Renal pelvis (tissue), 12 donors: Measurements from ENCODE around the gene SEMA4C. TPM values are rescaled to one million over a fixed set of nuclear protein-coding genes. Genes with fewer than 3 reads are reported as not detected.

ENCODE experiments used
- DNase-seq: peaks from one replicate; pipeline ENCODE4 v3.0.0-alpha.2; 2013
- long read RNA-seq, 16 experiments: transcript quantifications; one replicate each; lab custom pipeline, GENCODE V29; 2026
- polyA plus RNA-seq, 3 donors: library from polyadenylated mRNA; unstranded; fragments of 120-200 nt; gene quantifications; one replicate each; pipeline ENCODE4 v1.2.1, GENCODE V29; 2013; ENCODE audit not compliant: insufficient read length in 3 of 3

SEMA4C gene, protein sequence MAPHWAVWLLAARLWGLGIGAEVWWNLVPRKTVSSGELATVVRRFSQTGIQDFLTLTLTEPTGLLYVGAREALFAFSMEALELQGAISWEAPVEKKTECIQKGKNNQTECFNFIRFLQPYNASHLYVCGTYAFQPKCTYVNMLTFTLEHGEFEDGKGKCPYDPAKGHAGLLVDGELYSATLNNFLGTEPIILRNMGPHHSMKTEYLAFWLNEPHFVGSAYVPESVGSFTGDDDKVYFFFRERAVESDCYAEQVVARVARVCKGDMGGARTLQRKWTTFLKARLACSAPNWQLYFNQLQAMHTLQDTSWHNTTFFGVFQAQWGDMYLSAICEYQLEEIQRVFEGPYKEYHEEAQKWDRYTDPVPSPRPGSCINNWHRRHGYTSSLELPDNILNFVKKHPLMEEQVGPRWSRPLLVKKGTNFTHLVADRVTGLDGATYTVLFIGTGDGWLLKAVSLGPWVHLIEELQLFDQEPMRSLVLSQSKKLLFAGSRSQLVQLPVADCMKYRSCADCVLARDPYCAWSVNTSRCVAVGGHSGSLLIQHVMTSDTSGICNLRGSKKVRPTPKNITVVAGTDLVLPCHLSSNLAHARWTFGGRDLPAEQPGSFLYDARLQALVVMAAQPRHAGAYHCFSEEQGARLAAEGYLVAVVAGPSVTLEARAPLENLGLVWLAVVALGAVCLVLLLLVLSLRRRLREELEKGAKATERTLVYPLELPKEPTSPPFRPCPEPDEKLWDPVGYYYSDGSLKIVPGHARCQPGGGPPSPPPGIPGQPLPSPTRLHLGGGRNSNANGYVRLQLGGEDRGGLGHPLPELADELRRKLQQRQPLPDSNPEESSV
- polyA plus RNA-seq: 10 to 100 TPM; 41.0 to 51.2 (median 43.1) TPM
- long read RNA-seq, donor 1, partial matches to known transcripts: 6 of 9 reads
- long read RNA-seq, donor 1, other reads (novel, unspliced or antisense): 0 of 9 reads
- long read RNA-seq, donor 2, partial matches to known transcripts: 0 of 1 reads
- long read RNA-seq, donor 2, other reads (novel, unspliced or antisense): 0 of 1 reads
- long read RNA-seq, donor 3: 0 reads
- long read RNA-seq, donor 4, partial matches to known transcripts: 0 of 4 reads
- long read RNA-seq, donor 4, other reads (novel, unspliced or antisense): 0 of 4 reads
- long read RNA-seq, donor 5: 0 reads
- long read RNA-seq, donor 6, partial matches to known transcripts: 0 of 2 reads
- long read RNA-seq, donor 6, other reads (novel, unspliced or antisense): 0 of 2 reads
- long read RNA-seq, donor 7, partial matches to known transcripts: 0 of 2 reads
- long read RNA-seq, donor 7, other reads (novel, unspliced or antisense): 0 of 2 reads
- long read RNA-seq, donor 8: 0 reads
- long read RNA-seq, donor 9, partial matches to known transcripts: 0 of 4 reads
- long read RNA-seq, donor 9, other reads (novel, unspliced or antisense): 0 of 4 reads
- long read RNA-seq, donor 10, partial matches to known transcripts: 0 of 4 reads
- long read RNA-seq, donor 10, other reads (novel, unspliced or antisense): 0 of 4 reads
- long read RNA-seq, donor 11, partial matches to known transcripts: 16 of 17 reads
- long read RNA-seq, donor 11, other reads (novel, unspliced or antisense): 0 of 17 reads
- long read RNA-seq, donor 12, transcript SEMA4C-201 (15 exons, 3,545 nt): major isoform, 6 of 9 reads
- long read RNA-seq, donor 12, partial matches to known transcripts: 0 of 9 reads
- long read RNA-seq, donor 12, other reads (novel, unspliced or antisense): 0 of 9 reads
- long read RNA-seq, donor 13, partial matches to known transcripts: 0 of 3 reads
- long read RNA-seq, donor 13, other reads (novel, unspliced or antisense): 0 of 3 reads
- long read RNA-seq, donor 14: 0 reads
- long read RNA-seq, donor 15, partial matches to known transcripts: 0 of 6 reads
- long read RNA-seq, donor 15, other reads (novel, unspliced or antisense): 0 of 6 reads
- long read RNA-seq, donor 16, partial matches to known transcripts: 0 of 1 reads
- long read RNA-seq, donor 16, other reads (novel, unspliced or antisense): 0 of 1 reads

DNA sequence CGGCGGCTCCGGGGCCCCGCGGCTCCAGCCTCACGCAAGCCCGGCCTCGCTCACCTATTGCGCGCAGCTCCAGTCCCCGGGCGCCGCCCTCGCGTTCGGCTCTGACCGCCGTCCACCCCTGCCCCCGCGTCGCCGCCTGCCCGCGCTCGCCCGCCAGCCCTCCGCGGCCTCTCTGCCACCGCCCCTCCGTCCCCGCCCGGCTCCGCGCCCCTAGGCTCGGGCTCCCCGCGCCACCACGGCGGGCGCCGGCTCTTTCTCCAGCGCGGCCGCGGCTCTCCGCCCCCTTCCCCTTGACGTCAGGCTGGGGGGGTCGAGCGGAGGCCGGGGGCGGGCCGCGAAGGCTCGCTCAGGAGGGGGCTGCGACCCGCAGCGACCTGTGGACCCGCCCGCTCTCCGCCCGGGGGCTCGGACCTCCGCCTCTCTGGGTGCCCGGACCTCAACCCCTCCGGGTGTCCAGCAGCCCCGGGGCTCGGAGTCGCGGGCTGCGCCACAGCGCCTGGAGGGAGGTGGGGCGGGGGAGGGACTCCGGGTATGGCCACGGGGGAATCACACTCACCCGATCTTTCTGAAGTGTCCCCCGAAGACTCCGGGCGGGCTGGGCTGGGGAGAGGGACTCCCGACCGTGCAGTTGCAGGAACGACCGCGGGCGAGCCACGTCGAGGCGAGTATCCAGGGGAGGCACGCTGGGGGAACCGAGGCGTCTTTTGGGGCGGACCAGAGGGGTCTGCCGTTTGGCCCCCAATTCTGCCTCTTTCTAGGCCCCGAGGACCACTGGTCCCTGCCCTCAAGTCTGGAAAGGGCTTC lies at the start of gene SEMA4C:
TSS of gene SEMA4C (minus strand) at position 259 of the 804 bp plus-strand sequence. CDS start 2,194 bp downstream, outside the sequence.
- no peak for DNase-seq

DNA sequence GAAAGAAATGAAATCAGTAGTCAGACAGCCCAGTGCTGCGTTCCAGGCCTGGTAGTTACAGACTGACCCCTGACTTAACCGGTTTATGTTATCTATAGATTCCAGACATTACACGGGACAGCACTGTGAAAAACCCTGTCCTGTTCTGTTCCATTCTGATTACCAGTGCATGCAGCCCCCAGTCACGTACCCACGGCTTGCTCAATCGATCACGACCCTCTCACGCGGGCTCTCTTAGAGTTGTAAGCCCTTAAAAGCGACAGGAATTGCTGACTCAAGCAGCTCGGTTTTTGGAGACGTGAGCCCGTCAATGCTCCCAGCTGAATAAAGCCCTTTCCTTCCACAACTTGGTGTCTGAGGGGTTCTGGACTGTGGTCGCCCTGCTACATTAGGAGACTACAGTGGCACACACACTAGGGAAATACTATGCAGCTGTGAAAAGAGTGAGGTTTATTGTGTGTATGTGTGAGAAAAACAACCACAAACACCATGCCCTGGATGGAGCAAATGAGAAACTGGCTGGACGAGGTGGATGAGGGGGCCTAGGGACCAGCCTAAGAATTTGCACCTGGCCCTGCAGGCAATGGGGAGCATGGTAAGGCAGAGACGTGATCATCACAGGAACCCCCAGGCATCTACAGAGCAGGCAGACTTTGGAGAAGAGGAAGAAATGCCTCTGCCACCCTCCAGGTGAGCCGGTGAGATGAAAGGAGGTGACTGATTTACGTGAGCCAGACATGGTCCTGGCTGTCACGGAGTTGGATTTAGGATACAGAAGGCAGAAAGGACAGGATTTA lies 49.1 kb upstream of the SEMA4C start:
- no peak for DNase-seq

DNA sequence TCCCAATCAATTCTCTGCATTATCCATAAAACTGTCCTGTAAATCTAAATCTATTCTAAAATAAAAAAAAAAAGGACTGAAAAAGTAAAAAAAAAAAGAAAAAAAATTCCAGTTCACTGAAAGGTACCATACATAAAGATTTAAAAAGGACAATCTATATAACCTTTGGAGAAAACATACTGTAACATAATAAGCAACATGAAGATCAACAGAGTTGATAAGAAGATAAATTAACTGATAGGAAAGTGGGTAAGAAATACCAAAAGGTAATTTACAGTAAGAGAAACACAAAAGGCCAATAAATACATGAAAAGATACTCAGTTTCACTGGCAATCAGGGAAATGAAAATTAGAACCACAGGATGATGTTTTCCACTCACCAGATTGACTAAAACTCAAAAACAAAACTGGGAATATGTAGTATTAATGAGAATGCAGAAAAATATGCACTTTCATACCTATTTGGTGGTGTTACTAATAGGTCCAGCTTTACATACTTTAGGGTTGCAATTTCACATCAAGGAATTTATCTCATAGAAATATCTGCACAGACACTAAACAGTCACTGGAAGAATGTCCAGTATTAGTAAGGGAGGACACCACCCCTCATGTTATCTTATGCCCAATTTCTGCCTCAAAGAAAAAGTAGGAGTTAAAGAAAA lies 48.3 kb upstream of the SEMA4C start:
- DNase-seq: no peak

DNA sequence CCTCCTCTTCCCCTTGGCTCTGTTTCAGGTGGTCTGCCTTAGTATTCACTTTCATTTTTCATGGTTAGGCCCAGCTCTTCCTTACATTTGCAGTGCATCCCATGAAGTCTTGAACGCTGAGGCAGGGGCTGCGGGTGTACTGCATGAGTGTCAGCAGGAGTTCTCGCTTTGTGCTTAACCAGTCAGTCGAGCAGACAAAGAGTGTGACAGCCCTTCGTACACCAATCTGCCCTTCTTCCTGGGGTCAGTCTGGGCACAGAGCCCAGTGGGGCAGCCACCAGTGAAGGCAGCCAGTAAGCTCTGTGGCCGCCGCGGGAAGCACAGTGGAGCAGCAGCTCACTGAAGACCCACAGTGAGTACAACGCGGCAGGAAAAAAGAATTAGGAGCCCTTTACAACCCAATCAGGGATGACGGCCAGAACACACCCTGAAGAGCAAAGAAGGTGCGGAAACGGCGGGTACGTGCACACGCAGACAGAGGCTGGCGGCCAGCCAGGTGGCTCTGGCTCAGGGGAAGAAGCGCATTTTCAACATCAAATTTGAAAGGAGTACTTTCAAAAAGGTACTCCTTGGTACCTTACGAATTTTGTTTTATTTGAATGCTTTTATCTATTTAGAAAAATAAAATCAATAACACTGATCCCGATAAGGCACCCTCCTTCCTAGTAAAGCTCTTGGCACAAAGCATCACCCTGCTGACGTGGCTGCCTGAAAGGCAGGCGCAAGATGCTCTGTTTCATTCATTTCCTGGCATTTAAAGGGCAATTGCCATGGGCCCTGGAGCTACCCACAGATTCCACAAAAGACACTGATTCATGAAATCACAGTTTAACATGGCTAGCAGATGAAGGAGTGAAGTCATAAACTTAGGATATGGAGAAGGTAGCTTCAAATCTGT lies 47.0 kb upstream of the SEMA4C start:
- DNase-seq: no peak

DNA sequence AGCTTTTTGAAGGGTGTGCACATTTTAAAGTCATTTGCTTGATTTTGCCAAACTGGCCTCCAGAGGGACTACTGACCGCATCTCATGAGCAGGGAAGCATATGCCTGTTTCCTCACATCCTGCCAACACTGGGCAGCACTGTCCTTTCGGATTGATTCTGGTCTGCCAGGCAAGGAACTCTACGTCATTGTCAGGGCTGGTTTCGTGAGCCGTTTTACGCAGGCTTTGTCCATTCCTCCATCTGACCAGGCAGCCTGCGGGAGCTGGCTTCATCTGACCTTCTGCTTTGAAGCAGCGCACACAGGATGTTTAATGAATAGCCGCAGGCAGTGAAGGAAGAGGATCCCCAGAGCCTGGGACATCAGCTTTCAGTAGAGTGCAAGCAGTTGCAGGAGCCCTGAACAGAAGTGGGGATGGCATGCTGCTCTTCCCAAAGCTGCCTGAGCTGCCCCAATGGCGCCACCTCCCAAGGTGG lies 46.3 kb upstream of the SEMA4C start:
- DNase-seq: no peak

DNA sequence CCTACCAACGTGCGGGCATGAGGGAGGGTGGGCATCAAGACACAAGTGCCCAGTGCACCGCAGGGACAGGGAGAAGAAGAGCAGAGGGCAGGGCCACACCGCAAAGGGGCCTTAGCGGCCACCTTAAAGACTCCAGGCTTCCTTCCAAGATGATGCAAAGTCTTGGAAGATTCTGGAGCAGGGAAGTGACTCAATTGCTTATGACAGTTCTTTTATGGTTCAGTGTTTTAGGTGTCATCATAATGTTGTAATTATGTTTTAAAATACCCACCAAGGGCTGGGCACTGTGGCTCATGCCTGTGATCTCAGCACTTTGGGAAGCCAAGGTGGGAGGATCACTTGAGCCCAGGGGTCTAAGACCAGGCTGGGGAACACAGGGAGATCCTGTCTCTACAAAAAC lies 44.5 kb upstream of the SEMA4C start:
- DNase-seq: no peak

DNA sequence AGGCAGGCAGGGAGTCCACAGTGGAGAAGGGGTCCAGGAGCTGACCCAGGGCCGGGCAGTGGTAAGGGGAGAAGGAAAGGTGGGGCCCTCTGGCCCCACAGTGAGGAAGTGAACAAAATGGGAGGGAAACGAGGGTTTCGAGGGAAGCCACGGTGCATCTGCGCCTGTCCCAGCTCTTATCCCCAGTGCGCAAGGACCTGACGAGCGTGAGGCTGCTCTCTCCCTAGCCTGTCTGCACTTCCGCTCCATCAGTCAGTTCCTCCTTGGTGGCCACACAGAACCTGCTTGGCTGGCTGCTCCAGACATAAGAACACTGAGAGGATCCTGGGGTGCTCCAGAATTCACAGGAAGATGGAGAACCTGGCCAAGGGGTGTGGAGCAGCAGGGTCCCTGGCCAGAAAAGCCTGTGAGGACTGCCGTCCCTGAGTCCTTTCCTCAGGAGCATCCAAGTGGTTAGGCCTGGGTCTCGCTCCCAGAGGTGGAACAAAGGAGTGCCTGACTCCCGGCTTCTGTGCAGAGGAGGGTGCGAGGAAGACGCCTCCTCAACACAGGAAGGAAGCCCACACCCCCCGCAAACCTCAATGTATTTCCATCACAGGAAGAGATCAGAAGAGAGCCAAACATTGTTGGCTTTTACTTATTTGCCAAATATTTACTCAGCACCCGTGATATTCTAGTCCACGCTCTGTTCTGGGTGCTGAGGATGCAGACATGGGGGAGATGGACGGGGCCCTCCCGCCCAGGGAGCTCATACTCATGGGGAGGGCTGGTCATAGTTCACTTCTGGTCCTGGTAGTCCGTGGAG lies 43.7 kb upstream of the SEMA4C start:
- no peak for DNase-seq

DNA sequence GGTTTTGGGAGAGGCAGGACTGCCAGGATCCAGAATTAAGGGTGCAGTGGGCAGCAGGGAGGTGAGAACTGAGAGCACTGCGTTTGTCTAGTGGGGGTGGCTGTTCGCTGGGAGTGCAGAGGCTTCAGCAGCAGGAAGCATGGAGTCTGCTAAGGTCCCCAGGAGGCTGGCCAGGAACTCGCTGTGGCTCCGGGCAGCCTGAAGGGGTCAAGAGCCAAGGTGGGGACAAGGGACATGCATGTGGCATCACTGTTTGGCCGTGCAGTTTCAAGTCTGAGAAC lies 43.2 kb upstream of the SEMA4C start:
- DNase-seq: no peak

DNA sequence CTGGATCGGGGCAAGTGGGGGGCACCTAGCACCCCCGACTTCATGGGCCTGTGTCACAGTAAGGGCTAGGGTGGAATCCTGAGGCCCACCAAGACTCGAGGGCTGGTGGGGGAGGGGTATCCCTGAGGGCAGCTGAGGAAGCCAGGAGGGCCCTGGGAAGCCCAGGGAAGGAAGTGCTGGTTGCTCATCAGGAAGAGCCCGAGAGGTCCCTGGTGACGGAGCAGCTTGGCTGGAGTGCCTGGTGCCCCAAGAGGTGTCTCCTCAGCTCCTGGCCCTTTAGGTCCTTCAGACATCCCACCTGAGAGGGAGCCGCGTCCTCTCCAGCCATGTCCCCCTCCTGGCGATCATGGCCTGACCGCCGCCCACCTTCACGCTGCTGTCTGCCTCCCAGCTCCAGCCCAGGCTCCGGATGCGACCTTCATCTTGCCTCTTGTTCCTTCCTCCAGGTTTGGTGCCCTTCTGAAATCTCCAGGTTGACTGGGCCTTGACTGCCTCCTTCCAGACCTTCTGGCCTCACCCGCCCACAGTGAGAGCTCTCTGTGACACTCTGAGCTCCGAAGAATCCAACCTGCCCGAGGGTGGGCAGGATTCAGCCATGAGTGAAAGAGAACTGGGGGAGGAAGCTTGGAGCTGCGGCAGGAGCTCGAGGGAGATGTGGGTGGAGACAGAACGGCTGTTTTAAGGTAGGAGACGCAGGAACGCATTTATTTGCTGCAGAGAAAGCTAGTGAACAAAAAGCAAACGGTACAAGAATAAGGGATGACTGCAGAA lies 42.7 kb upstream of the SEMA4C start:
- DNase-seq: no peak

DNA sequence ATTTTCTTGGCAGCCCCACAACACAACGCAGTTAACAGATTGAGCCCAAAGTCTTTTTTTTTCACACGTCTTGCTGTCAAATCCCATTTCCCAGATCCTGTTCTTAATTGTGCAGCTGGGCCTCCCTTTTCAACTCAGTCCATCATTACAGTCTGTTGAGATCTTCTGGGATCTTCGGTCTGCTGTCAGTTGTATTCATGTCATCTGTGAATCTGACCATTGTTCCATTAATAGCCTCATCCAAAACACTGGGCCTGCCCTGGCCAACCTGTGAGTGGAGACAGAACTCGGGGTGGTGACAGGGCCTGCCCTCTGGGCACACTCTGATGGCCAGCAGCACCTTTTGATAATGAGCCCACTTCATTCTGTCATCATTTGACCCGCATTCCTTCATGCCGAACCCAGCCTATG lies 39.7 kb upstream of the SEMA4C start:
- no peak for DNase-seq

DNA sequence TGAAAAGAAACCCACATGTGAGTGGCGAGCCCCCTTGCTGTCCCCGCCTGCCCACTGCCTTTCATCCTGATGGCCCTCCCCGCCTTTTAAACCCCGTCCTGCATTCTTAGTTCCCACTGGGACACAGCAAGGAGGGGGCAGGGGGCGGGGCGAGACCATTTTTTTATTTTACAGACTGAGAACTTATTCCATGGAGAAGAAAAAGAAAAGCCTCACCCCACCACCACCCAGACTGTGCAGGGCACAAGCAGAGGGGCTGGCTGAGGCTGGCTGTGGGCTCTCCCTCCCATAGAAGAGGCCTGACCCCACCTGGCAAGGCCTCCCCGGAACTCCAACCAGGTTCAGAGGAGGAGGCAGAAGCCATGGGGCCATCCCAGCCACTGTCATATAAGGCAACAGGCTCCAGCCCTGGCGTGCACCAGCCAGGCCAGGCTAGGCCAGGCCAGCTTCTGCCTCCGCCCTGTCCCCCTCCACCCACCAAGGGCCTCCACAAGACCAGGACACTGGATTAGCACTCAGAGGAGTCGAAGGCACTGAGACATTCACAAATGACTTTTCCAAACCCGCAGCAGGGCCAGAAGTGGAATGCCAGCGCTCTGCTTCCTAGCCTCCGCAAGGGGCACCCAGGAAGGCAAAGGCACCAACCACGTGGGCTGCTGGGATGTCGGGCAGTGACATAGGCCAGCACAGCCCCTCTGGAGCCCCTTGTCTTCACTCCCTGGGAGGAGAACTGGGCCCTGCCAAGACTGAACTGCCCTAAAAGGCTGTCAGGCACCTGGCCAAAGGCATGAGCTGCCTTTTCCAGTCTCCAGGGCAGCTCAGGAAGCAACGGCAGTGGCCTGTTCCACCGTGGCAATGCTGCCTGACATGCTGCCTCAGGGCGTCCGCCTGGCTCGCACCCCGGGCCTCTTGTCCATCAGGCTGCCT lies 37.5 kb upstream of the SEMA4C start:
- DNase-seq: no peak

DNA sequence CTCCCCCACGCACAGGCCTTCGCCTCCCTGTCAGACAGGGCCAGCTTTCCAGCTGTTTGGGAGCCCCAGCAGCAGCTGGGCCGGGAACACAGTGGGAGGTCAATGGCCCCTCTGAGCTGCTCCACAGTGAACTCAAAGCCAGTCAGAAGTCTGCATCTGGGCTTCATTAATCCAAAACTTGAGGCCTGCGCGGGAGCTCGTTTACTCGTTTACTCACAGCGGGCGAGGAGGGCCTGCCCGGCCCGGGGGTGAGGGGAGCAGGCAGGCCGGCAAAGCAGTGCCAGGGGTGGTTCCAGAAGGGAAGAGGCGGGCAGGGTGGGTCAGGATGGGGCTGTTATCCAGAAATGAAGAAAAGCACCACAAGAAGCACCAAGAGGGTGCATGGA lies 36.8 kb upstream of the SEMA4C start:
- no peak for DNase-seq

DNA sequence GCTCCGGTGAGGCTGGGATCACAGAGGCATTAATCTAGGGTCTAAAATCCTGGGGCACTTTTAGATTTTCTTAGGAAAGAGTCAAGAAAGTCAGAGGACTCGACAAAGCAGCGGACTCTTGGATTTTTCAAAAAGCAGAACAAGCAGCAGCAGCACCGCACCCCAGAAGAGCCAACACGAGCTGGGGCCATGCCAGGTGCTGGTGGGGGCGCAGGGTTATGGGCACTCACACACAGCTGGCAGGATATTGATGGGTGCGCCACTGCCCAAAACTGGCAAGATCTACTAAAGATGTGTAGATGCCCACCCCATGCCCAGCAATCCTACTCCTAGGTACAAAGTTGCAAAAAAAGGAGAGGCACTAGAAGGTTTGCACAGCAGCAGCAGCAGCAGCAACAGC lies 33.9 kb upstream of the SEMA4C start:
- DNase-seq: no peak

DNA sequence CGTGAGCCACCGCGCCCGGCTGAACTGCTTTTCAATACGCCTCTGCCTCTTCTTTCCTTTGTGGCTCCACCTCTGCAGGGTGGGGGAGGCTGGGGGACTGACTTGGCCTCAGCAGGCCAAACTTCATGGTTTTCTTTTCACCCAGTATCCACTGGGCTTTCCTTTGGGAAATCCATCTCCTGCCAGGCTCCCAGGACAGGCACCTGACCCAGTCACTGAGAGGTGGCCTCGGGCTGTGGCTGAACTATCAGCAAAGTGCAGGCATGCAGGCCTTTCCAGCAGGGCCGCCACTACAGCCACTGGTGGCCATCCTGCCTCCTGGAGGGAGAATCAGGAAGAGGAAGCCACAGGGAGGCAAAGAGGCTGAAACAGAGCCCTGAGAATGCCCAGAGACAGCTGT lies 33.4 kb upstream of the SEMA4C start:
- no peak for DNase-seq
